ENCODE results near the gene DHRS2. TPM values are rescaled to one million over a fixed set of nuclear protein-coding genes. Genes with fewer than 3 reads are reported as not detected.

DHRS2 gene
- total and polyA plus RNA-seq, 2 of the 13 experiments (the other 11 are each of a cell fraction or from before 2014, with no cell fraction given), result 1,621 to 3,021 TPM

DNA sequence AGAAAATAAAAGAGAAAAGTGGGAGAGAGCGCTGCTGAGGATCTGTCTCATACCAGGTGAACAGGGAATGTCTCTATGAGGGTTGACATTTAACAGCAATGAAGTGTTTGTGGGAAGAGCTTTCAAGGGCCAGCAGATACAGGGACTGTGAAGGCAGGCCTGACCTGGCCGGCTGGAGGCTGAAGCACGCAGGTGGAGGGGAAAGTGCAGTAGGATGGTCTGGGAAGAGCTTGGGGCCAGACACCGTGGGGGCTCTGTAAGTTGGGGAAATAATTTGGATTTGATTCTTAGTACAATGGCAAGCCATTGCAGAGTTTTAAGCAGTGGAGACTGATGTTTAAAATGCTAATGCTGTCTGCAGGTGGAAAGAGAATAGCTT lies 23.8 kb upstream of the DHRS2 start (continued):
- no peak for TF ChIP-seq REPIN1 (CRISPR knock-in tag; IDR thresholded peaks at IDR 0.05; ENCODE audit: borderline replicate concordance, low read depth)
- no peak for TF ChIP-seq NKX3-1 (CRISPR knock-in tag; IDR thresholded peaks at IDR 0.05)
- TF ChIP-seq ZNF501 (CRISPR knock-in tag; IDR thresholded peaks at IDR 0.05), result peak; percentile 48; the same call in 1 of the 2 replicates
- TF ChIP-seq ARHGAP35 (CRISPR knock-in tag; IDR thresholded peaks at IDR 0.05; ENCODE audit: borderline replicate concordance), result no peak
- TF ChIP-seq SYNCRIP (IDR thresholded peaks at IDR 0.05; ENCODE audit: insufficient read depth, low read depth, low read length), result no peak
- TF ChIP-seq GATAD2A (CRISPR knock-in tag; IDR thresholded peaks at IDR 0.05), result peak; percentile 46
- TF ChIP-seq U2AF2 (IDR thresholded peaks at IDR 0.05; ENCODE audit: low read depth, low read length), result no peak
- no peak for TF ChIP-seq RNF219 (CRISPR knock-in tag; IDR thresholded peaks at IDR 0.05)
- TF ChIP-seq KDM4B (CRISPR knock-in tag; IDR thresholded peaks at IDR 0.05), result no peak
- TF ChIP-seq NPAS2 (CRISPR knock-in tag; IDR thresholded peaks at IDR 0.05; ENCODE audit: borderline replicate concordance), result no peak
- no peak for TF ChIP-seq ZNF577 (CRISPR knock-in tag; IDR thresholded peaks at IDR 0.05; ENCODE audit: borderline replicate concordance, low read depth)
- no peak for TF ChIP-seq HOXA3 (CRISPR knock-in tag; IDR thresholded peaks at IDR 0.05)
- TF ChIP-seq, protein P1, sequence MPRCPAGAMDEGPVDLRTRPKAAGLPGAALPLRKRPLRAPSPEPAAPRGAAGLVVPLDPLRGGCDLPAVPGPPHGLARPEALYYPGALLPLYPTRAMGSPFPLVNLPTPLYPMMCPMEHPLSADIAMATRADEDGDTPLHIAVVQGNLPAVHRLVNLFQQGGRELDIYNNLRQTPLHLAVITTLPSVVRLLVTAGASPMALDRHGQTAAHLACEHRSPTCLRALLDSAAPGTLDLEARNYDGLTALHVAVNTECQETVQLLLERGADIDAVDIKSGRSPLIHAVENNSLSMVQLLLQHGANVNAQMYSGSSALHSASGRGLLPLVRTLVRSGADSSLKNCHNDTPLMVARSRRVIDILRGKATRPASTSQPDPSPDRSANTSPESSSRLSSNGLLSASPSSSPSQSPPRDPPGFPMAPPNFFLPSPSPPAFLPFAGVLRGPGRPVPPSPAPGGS (CRISPR knock-in tag; IDR thresholded peaks at IDR 0.05), result peak; percentile 48; the same call in 1 of the 2 replicates
- TF ChIP-seq ZNF326 (CRISPR knock-in tag; IDR thresholded peaks at IDR 0.05; ENCODE audit: borderline replicate concordance), result no peak
- TF ChIP-seq SSRP1 (CRISPR knock-in tag; IDR thresholded peaks at IDR 0.05), result 0 out of 2 replicates have a peak, but pooled peaks have one; percentile 25
- TF ChIP-seq MLLT10 (CRISPR knock-in tag; IDR thresholded peaks at IDR 0.05), result no peak
- peak; percentile 31; the same call in 1 of the 2 replicates for TF ChIP-seq ZFP1 (CRISPR knock-in tag; IDR thresholded peaks at IDR 0.05)
- TF ChIP-seq ZNF543 (CRISPR knock-in tag; IDR thresholded peaks at IDR 0.05), result no peak
- peak; percentile 48; the same call in 1 of the 2 replicates for TF ChIP-seq ZNF607 (CRISPR knock-in tag; IDR thresholded peaks at IDR 0.05; ENCODE audit: borderline replicate concordance)

All from HepG2 (cell line).